SK-N-MC (cell line): ENCODE measurements around the gene DNAH6.

Source experiments
- DNase-seq: peaks from one replicate; pipeline ENCODE4 v3.0.0-alpha.2; 2011; ENCODE audit warnings: low read depth, low spot score
- H3K27ac ChIP-seq: fragments of 200-600 bp; sonication (generic); 2 replicates; pipeline ENCODE4 v1.5.1; 2016; ENCODE audit warnings: mixed run types
- H3K36me3 ChIP-seq: fragments of 200-600 bp; sonication (generic); 2 replicates; pipeline ENCODE4 v1.6.1; 2017; ENCODE audit warnings: antibody characterized with exemption, low read length, mixed read lengths; ENCODE audit not compliant: insufficient read depth
- H3K4me3 ChIP-seq: fragments of 200-600 bp; sonication (generic); 2 replicates; pipeline ENCODE4 v1.5.1; 2016
- H3K9ac ChIP-seq: fragments of 200-600 bp; sonication (generic); 2 replicates; pipeline ENCODE4 v1.8.0; 2017; ENCODE audit warnings: mixed run types, mixed read lengths; ENCODE audit not compliant: insufficient read length
- H3K9me3 ChIP-seq: fragments of 200-600 bp; sonication (generic); 2 replicates; pipeline ENCODE4 v1.6.1; 2017; ENCODE audit warnings: low read depth, mild to moderate bottlenecking, antibody characterized with exemption, low read length, moderate library complexity, mixed read lengths
- EZH2 ChIP-seq: fragments of 200-600 bp; sonication (generic); IDR thresholded peaks from one replicate; pipeline ENCODE4 v1.6.1; 2017; ENCODE audit warnings: antibody characterized with exemption
- FOXP2 ChIP-seq: optimal IDR thresholded peaks from 2 replicates; pipeline ENCODE3; 2011; ENCODE audit warnings: mild to moderate bottlenecking, moderate library complexity; ENCODE audit not compliant: insufficient read depth; ENCODE audit errors: extremely low read length, control extremely low read depth
- POLR2AphosphoS5 ChIP-seq: IDR thresholded peaks from 2 replicates; pipeline ENCODE4 v1.6.1; 2012; ENCODE audit warnings: mild to moderate bottlenecking, low read depth, low read length, borderline replicate concordance

The DNAH6 gene

GRCh38 chr2:84674099-84674498, 157.8 kb downstream of the DNAH6 start:
- Histone ChIP-seq H3K36me3 (no peaks in the 10 kb centered on the region), H3K9me3 (no peaks in the 10 kb centered on the region), H3K4me3 (no peak overlapping the region), H3K27ac (no peak overlapping the region), H3K9ac (no peak overlapping the region)
- no peak for DNase-seq
- TF ChIP-seq POLR2AphosphoS5 (no peak), EZH2 (no peak), FOXP2 (no peak)

GRCh38 chr2:84674586-84674985, 158.3 kb downstream of the DNAH6 start:
- Histone ChIP-seq H3K9me3 (no peaks in the 10 kb centered on the region), H3K27ac (no peak overlapping the region), H3K4me3 (no peak overlapping the region), H3K9ac (no peak overlapping the region), H3K36me3 (no peaks in the 10 kb centered on the region)
- TF ChIP-seq EZH2 (no peak), POLR2AphosphoS5 (no peak), FOXP2 (no peak)
- no peak for DNase-seq

- Histone ChIP-seq H3K4me3 (no peak overlapping the region), H3K9me3 (no peaks in the 10 kb centered on the region), H3K9ac (no peak overlapping the region), H3K36me3 (no peaks in the 10 kb centered on the region), H3K27ac (no peak overlapping the region)
- TF ChIP-seq EZH2: no peak
- no peak for TF ChIP-seq FOXP2
- TF ChIP-seq POLR2AphosphoS5: no peak
- no peak for DNase-seq
Observed at GRCh38 chr2:84676295-84676694, 160.0 kb downstream of the DNAH6 start.

GRCh38 chr2:84678214-84678613, 161.9 kb downstream of the DNAH6 start:
- no peaks in the 10 kb centered on the region for H3K36me3 ChIP-seq
- no peaks in the 10 kb centered on the region for H3K9me3 ChIP-seq
- H3K4me3 ChIP-seq: no peak overlapping the region
- no peak overlapping the region for H3K9ac ChIP-seq
- DNase-seq: no peak
- TF ChIP-seq POLR2AphosphoS5 (no peak), FOXP2 (no peak), EZH2 (no peak)
- no peak overlapping the region for H3K27ac ChIP-seq

GRCh38 chr2:84686783-84687476, 170.6 kb downstream of the DNAH6 start:
- Histone ChIP-seq H3K36me3 (no peaks in the 10 kb centered on the region), H3K27ac (no peak overlapping the region)
- DNase-seq: no peak

GRCh38 chr2:84687498-84688149, 171.3 kb downstream of the DNAH6 start:
- Histone ChIP-seq H3K4me3 (no peak overlapping the region), H3K36me3 (no peaks in the 10 kb centered on the region), H3K9me3 (no peaks in the 10 kb centered on the region), H3K27ac (no peak overlapping the region), H3K9ac (no peak overlapping the region)
- no peak for TF ChIP-seq EZH2
- no peak for TF ChIP-seq FOXP2
- DNase-seq: no peak

More at GRCh38 chr2:84686783-84687476, 170.6 kb downstream of the DNAH6 start:
- TF ChIP-seq POLR2AphosphoS5: no peak
- TF ChIP-seq EZH2: no peak
- TF ChIP-seq FOXP2: no peak
- H3K9me3 ChIP-seq: no peaks in the 10 kb centered on the region
- H3K9ac ChIP-seq: no peak overlapping the region
- no peak overlapping the region for H3K4me3 ChIP-seq

- TF ChIP-seq FOXP2: no peak
- no peak for TF ChIP-seq POLR2AphosphoS5
- no peak for TF ChIP-seq EZH2
Observed at GRCh38 chr2:84690225-84690624, 173.9 kb downstream of the DNAH6 start.

GRCh38 chr2:84694088-84694622, 177.9 kb downstream of the DNAH6 start:
- no peak overlapping the region for H3K4me3 ChIP-seq
- no peak overlapping the region for H3K27ac ChIP-seq
- TF ChIP-seq FOXP2: no peak
- no peak for TF ChIP-seq EZH2
- no peak for TF ChIP-seq POLR2AphosphoS5
- no peaks in the 10 kb centered on the region for H3K36me3 ChIP-seq
- H3K9ac ChIP-seq: no peak overlapping the region
- no peak for DNase-seq
- H3K9me3 ChIP-seq: no peaks in the 10 kb centered on the region

More at GRCh38 chr2:84690225-84690624, 173.9 kb downstream of the DNAH6 start:
- no peak overlapping the region for H3K9ac ChIP-seq
- no peak overlapping the region for H3K27ac ChIP-seq
- H3K9me3 ChIP-seq: no peaks in the 10 kb centered on the region
- no peaks in the 10 kb centered on the region for H3K36me3 ChIP-seq
- H3K4me3 ChIP-seq: no peak overlapping the region
- no peak for DNase-seq

GRCh38 chr2:84697895-84698294, 181.6 kb downstream of the DNAH6 start:
- no peak for DNase-seq
- no peaks in the 10 kb centered on the region for H3K36me3 ChIP-seq
- no peak overlapping the region for H3K9ac ChIP-seq
- TF ChIP-seq POLR2AphosphoS5 (no peak), FOXP2 (no peak), EZH2 (no peak)
- H3K4me3 ChIP-seq: no peak overlapping the region
- H3K27ac ChIP-seq: no peak overlapping the region
- H3K9me3 ChIP-seq: no peaks in the 10 kb centered on the region
